Uterus (tissue), 2 donors: ENCODE data around the gene LIME1.

Source experiments
- POLR2A ChIP-seq, 2 donors: fragments of 450-650 bp; IDR thresholded peaks; one replicate each; pipeline ENCODE4 v1.6.1; 2016; ENCODE audit warnings: antibody characterized with exemption in 2 of 2, mild to moderate bottlenecking in 1 of 2, moderate library complexity in 1 of 2
- TF ChIP-seq, protein P1 (sequence below), 4 experiments: fragments of 200-600 bp in 2 of 4; fragments of 450-650 bp in 2 of 4; sonication (generic) in 2 of 4; IDR thresholded peaks; one replicate each; pipeline ENCODE4 v1.5.1; 2016 to 2019; ENCODE audit warnings: antibody characterized with exemption in 4 of 4, mild to moderate bottlenecking in 2 of 4, moderate library complexity in 1 of 4

DNA sequence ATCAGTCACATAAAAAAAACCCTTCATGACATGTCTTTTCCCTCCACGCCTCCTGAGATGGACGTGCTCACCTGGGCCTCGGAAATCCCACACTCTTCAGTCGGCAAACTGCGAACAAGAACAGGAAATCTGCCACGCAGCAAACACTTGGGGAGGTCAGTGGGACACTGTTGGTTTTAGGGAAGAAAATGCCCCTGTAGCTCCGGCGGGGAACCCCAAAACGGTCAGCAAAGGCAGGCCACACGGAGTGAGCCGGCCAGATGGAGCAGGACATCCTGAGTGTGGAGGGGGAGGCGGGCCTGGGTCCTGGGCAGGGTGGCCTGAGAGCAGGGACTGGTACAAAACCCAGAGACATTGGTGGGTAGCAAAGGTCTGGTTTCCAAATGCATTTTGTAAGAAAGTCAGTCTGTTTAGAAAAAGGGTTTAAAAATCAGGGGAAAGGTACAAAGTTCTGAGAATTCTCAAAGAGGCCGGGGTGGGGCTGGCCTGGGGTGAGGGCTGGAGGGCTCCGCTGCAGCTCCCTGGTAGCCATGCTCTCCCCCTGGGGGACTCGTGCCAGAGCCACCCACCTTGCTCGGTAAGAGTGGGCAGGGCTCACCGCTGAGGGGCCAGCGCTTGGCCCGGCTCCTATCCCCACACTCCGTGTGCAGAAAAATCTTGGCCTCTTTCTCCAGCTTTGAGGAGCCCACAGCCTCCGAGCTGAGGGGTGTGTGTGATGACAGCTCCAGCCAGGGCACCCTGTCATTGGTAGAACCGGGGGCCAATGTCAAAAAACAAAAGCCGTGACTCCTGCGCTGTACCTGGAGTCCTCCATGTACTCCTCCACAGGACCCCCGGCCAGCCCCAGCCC is 8.3 kb downstream of the LIME1 start:
- TF ChIP-seq, protein P1, sequence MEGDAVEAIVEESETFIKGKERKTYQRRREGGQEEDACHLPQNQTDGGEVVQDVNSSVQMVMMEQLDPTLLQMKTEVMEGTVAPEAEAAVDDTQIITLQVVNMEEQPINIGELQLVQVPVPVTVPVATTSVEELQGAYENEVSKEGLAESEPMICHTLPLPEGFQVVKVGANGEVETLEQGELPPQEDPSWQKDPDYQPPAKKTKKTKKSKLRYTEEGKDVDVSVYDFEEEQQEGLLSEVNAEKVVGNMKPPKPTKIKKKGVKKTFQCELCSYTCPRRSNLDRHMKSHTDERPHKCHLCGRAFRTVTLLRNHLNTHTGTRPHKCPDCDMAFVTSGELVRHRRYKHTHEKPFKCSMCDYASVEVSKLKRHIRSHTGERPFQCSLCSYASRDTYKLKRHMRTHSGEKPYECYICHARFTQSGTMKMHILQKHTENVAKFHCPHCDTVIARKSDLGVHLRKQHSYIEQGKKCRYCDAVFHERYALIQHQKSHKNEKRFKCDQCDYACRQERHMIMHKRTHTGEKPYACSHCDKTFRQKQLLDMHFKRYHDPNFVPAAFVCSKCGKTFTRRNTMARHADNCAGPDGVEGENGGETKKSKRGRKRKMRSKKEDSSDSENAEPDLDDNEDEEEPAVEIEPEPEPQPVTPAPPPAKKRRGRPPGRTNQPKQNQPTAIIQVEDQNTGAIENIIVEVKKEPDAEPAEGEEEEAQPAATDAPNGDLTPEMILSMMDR (IDR thresholded peaks at IDR 0.05): no peak
- no peak for TF ChIP-seq POLR2A (IDR thresholded peaks at IDR 0.05)
